Measurements from ENCODE around the gene SCUBE1.

The SCUBE1 gene

DNA sequence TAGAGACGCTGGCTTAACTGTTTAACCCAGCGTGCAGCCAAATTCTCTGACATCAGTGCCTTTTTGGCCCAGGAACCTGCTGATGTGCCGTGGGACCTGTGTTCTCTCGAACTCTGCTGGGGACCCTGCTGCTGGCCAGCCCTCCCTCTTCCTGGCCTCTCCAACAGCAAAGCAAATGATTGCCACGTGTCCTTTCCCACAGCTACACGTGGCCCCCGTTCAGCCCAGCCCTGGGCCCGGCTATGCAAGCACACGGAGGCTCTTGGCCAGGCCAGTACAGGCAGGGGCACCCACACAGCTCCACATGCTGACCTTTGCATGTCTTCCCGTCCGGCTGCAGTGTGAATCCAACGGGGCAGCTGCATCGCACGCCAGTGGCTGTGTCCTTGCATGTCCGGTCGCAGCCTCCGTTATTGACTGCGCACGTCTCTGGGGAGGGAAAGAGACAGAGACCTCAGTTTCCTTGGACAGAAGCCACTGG is 104.6 kb downstream of the SCUBE1 start:
- no peak for TF ChIP-seq CEBPB (IDR thresholded peaks at IDR 0.05)
- no peak for TF ChIP-seq CREB1 (IDR thresholded peaks at IDR 0.05; ENCODE audit: low read depth)
- TF ChIP-seq, protein P1, sequence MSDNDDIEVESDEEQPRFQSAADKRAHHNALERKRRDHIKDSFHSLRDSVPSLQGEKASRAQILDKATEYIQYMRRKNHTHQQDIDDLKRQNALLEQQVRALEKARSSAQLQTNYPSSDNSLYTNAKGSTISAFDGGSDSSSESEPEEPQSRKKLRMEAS (IDR thresholded peaks at IDR 0.05) = no peak
- TF ChIP-seq, protein P2, sequence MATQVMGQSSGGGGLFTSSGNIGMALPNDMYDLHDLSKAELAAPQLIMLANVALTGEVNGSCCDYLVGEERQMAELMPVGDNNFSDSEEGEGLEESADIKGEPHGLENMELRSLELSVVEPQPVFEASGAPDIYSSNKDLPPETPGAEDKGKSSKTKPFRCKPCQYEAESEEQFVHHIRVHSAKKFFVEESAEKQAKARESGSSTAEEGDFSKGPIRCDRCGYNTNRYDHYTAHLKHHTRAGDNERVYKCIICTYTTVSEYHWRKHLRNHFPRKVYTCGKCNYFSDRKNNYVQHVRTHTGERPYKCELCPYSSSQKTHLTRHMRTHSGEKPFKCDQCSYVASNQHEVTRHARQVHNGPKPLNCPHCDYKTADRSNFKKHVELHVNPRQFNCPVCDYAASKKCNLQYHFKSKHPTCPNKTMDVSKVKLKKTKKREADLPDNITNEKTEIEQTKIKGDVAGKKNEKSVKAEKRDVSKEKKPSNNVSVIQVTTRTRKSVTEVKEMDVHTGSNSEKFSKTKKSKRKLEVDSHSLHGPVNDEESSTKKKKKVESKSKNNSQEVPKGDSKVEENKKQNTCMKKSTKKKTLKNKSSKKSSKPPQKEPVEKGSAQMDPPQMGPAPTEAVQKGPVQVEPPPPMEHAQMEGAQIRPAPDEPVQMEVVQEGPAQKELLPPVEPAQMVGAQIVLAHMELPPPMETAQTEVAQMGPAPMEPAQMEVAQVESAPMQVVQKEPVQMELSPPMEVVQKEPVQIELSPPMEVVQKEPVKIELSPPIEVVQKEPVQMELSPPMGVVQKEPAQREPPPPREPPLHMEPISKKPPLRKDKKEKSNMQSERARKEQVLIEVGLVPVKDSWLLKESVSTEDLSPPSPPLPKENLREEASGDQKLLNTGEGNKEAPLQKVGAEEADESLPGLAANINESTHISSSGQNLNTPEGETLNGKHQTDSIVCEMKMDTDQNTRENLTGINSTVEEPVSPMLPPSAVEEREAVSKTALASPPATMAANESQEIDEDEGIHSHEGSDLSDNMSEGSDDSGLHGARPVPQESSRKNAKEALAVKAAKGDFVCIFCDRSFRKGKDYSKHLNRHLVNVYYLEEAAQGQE (IDR thresholded peaks at IDR 0.05; ENCODE audit: low read depth) = no peak
- TF ChIP-seq RAD21 (IDR thresholded peaks at IDR 0.05; ENCODE audit: low read depth) = no peak
- no peak for TF ChIP-seq TAF1 (IDR thresholded peaks at IDR 0.05; ENCODE audit: low read depth)
- no peak for TF ChIP-seq EGR1 (IDR thresholded peaks at IDR 0.05)
- no peak for TF ChIP-seq TCF12 (IDR thresholded peaks at IDR 0.05; ENCODE audit: low read depth)

DNA sequence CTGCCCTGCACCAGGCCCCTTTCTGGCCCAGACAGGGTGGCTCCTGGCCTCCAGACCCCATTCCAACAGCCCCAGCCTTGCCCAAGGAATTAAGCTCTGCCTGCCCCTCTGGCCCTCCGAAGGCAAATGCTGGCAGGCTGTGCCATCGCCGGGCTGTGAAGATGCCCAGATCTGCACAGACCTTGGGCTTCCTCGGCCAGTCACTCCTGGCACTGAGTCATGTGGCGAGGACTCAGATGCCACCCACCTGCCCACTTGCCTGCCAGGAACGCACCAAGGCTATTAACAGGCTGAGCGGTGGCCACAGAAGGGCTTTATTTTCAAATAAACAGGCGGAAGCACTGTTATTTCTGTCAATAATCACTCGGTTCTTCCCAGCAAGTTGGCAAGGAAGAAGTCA is 105.9 kb downstream of the SCUBE1 start:
- TF ChIP-seq CEBPB (IDR thresholded peaks at IDR 0.05) (no peak), TCF12 (IDR thresholded peaks at IDR 0.05; ENCODE audit: low read depth) (no peak), NFIC (IDR thresholded peaks at IDR 0.05) (no peak), YY1 (IDR thresholded peaks at IDR 0.05; ENCODE audit: low read depth) (no peak), EGR1 (IDR thresholded peaks at IDR 0.05) (no peak), ZBTB7A (IDR thresholded peaks at IDR 0.05; ENCODE audit: low read depth) (no peak), FOXM1 (IDR thresholded peaks at IDR 0.05; ENCODE audit: borderline replicate concordance, low read depth) (no peak), TAF1 (IDR thresholded peaks at IDR 0.05; ENCODE audit: low read depth) (no peak), CREB1 (IDR thresholded peaks at IDR 0.05; ENCODE audit: low read depth) (no peak), EP300 (IDR thresholded peaks at IDR 0.05; ENCODE audit: borderline replicate concordance) (no peak), TEAD4 (IDR thresholded peaks at IDR 0.05) (no peak), RAD21 (IDR thresholded peaks at IDR 0.05; ENCODE audit: low read depth) (no peak)
- TF ChIP-seq, protein P2 (IDR thresholded peaks at IDR 0.05; ENCODE audit: low read depth) = no peak
- TF ChIP-seq, protein P3, sequence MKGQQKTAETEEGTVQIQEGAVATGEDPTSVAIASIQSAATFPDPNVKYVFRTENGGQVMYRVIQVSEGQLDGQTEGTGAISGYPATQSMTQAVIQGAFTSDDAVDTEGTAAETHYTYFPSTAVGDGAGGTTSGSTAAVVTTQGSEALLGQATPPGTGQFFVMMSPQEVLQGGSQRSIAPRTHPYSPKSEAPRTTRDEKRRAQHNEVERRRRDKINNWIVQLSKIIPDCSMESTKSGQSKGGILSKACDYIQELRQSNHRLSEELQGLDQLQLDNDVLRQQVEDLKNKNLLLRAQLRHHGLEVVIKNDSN (IDR thresholded peaks at IDR 0.05) = no peak
- TF ChIP-seq, protein P1 (IDR thresholded peaks at IDR 0.05) = no peak

DNA sequence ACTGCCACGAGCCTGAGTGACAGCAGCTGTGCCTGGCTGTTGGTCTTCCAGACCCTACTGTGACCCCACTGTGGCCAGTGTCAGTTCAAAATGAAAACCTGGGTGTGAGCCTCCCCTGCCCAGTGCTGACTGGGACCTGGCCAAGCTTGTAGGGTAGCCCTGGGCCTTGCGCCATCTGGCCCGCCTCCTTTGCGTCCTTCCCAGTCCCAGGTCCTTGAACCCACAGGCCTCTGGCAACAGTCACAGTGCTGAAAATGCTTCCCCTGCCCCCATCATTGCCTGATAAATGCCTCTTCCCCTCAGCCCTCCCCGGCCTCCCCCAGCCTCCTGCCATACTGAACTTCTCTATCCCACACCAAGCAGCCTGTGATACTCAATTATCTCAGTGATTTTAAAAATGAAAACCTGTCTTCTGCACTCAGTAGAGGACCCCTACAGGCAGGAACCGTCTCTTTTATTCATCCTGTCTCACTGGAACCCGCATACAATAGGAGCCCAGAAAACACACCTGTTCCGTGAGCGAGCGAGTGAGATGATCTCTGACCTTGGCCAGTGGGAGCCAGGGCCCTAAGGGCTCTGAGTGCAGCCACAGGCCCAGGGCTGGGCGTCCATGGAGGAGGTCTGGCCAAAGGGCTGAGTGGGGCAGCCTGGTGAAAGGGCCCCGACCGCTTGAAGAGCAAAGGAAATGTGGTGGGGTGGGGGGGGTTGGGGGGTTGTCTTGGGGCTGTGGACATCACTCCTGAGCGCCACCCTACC is 106.6 kb downstream of the SCUBE1 start:
- TF ChIP-seq EGR1 (IDR thresholded peaks at IDR 0.05) (no peak), TCF12 (IDR thresholded peaks at IDR 0.05; ENCODE audit: low read depth) (no peak), CEBPB (IDR thresholded peaks at IDR 0.05) (no peak), TEAD4 (IDR thresholded peaks at IDR 0.05) (no peak), YY1 (IDR thresholded peaks at IDR 0.05; ENCODE audit: low read depth) (no peak), FOXM1 (IDR thresholded peaks at IDR 0.05; ENCODE audit: borderline replicate concordance, low read depth) (no peak), CREB1 (IDR thresholded peaks at IDR 0.05; ENCODE audit: low read depth) (no peak), NFIC (IDR thresholded peaks at IDR 0.05) (no peak), TAF1 (IDR thresholded peaks at IDR 0.05; ENCODE audit: low read depth) (no peak), EP300 (IDR thresholded peaks at IDR 0.05; ENCODE audit: borderline replicate concordance) (no peak), RAD21 (IDR thresholded peaks at IDR 0.05; ENCODE audit: low read depth) (no peak), ZBTB7A (IDR thresholded peaks at IDR 0.05; ENCODE audit: low read depth) (no peak)
- TF ChIP-seq, protein P1 (IDR thresholded peaks at IDR 0.05) = no peak
- TF ChIP-seq, protein P2 (IDR thresholded peaks at IDR 0.05; ENCODE audit: low read depth) = no peak
- TF ChIP-seq, protein P3 (IDR thresholded peaks at IDR 0.05) = no peak
